ENCODE results near the gene GPT2. TPM values are rescaled to one million over a fixed set of nuclear protein-coding genes. Genes with fewer than 3 reads are reported as not detected.
"Not testable (repeated sequence)": the region's sequence is repeated elsewhere in the genome, so short reads cannot be mapped to it uniquely, and the experiment has no call there.

GPT2 gene
- total RNA-seq, 4 donors from 2014 or later = 13.5 to 112 (median 55.7) TPM

- in situ Hi-C loops (cut with MboI; ENCODE audit: low sequenced_read_pairs in 4 of 4) (no loop called here), intact Hi-C loops (cut with DNase I; ENCODE audit: low total_unique reads) (no loop called here)
- Histone ChIP-seq H3K9me3 (no peaks in the 10 kb centered on the region), H3K4me3 (no peak overlapping the region), H3K4me1 (peaks cover 9% of the 10 kb centered on the region in 2 donors), H3K27ac (no peak overlapping the region), H3K27me3 (no peaks in the 10 kb centered on the region), H3K36me3 (peaks cover 0 to 5% of the 10 kb centered on the region in 2 donors)
- ATAC-seq = no peak
- TF ChIP-seq CTCF (IDR thresholded peaks at IDR 0.05 in 4 of 5, conservative IDR thresholded peaks at IDR 0.05 in 1 of 5) (no peak), POLR2A (IDR thresholded peaks at IDR 0.05) (no peak)
- DNase-seq = no peak
Observed at GRCh38 chr16:46930861-46931260, 46.7 kb downstream of the GPT2 start.

- no peak overlapping the region for H3K4me3 ChIP-seq
- in situ Hi-C loops (cut with MboI; ENCODE audit: low sequenced_read_pairs in 4 of 4) (no loop called here), intact Hi-C loops (cut with DNase I; ENCODE audit: low total_unique reads) (no loop called here)
- no peaks in the 10 kb centered on the region for H3K4me1 ChIP-seq
- ATAC-seq (no peak), DNase-seq (no peak)
- H3K9me3 ChIP-seq = no peaks in the 10 kb centered on the region
- no peak overlapping the region for H3K27ac ChIP-seq
- TF ChIP-seq CTCF (IDR thresholded peaks at IDR 0.05 in 4 of 5, conservative IDR thresholded peaks at IDR 0.05 in 1 of 5) (no peak), POLR2A (IDR thresholded peaks at IDR 0.05) (no peak)
- H3K27me3 ChIP-seq = no peaks in the 10 kb centered on the region
- peaks cover 0 to 5% of the 10 kb centered on the region in 2 donors for H3K36me3 ChIP-seq
Observed at GRCh38 chr16:46932802-46933201, 48.6 kb downstream of the GPT2 start.

- TF ChIP-seq CTCF (IDR thresholded peaks at IDR 0.05 in 4 of 5, conservative IDR thresholded peaks at IDR 0.05 in 1 of 5) (no peak), POLR2A (IDR thresholded peaks at IDR 0.05) (no peak)
- in situ Hi-C loops (cut with MboI; ENCODE audit: low sequenced_read_pairs in 4 of 4) = no loop called here
- intact Hi-C loops (cut with DNase I; ENCODE audit: low total_unique reads) = no loop called here
Observed at GRCh38 chr16:46937536-46937935, 53.4 kb downstream of the GPT2 start.

GRCh38 chr16:46944713-46945112 lies 60.6 kb downstream of the GPT2 start:
- DNase-seq; H3K27me3 ChIP-seq; in situ Hi-C loops (cut with MboI; ENCODE audit: low sequenced_read_pairs in 4 of 4); H3K4me1 ChIP-seq; H3K36me3 ChIP-seq; H3K27ac ChIP-seq; H3K4me3 ChIP-seq; ATAC-seq; H3K9me3 ChIP-seq: not testable (repeated sequence)
- intact Hi-C loops (cut with DNase I; ENCODE audit: low total_unique reads) = loop anchor here (10.0 kb wide), 1 partner anchor 1220 kb away; no protein-coding TSS in a partner anchor

More at GRCh38 chr16:46937536-46937935, 53.4 kb downstream of the GPT2 start:
- Histone ChIP-seq H3K9me3 (no peaks in the 10 kb centered on the region), H3K4me3 (no peak overlapping the region), H3K4me1 (no peaks in the 10 kb centered on the region), H3K36me3 (no peaks in the 10 kb centered on the region), H3K27ac (no peak overlapping the region), H3K27me3 (no peaks in the 10 kb centered on the region)
- ATAC-seq = no peak
- DNase-seq = no peak

- Histone ChIP-seq H3K36me3 (no peaks in the 10 kb centered on the region), H3K9me3 (no peaks in the 10 kb centered on the region), H3K27me3 (no peaks in the 10 kb centered on the region), H3K27ac (no peak overlapping the region), H3K4me1 (no peaks in the 10 kb centered on the region), H3K4me3 (no peak overlapping the region)
- in situ Hi-C loops (cut with MboI; ENCODE audit: low sequenced_read_pairs in 4 of 4) (no loop called here), intact Hi-C loops (cut with DNase I; ENCODE audit: low total_unique reads) (loop anchor here (10.0 kb wide), 1 partner anchor 1217 kb away; no protein-coding TSS in a partner anchor)
- DNase-seq (no peak), ATAC-seq (no peak)
- TF ChIP-seq POLR2A (IDR thresholded peaks at IDR 0.05) (no peak), CTCF (IDR thresholded peaks at IDR 0.05 in 4 of 5, conservative IDR thresholded peaks at IDR 0.05 in 1 of 5) (peak in 1 of 5 experiments; percentile 19)
Observed at GRCh38 chr16:46947900-46948547, 63.9 kb downstream of the GPT2 start.
